Measurements from ENCODE around the gene KLHL25. TPM values are rescaled to one million over a fixed set of nuclear protein-coding genes. Genes with fewer than 3 reads are reported as not detected.

Gene KLHL25
- total and polyA plus RNA-seq, 2 of the 8 experiments (the other 6 are each of a cell fraction or from before 2014, with no cell fraction given) = 16.5 to 22.0 TPM

DNA sequence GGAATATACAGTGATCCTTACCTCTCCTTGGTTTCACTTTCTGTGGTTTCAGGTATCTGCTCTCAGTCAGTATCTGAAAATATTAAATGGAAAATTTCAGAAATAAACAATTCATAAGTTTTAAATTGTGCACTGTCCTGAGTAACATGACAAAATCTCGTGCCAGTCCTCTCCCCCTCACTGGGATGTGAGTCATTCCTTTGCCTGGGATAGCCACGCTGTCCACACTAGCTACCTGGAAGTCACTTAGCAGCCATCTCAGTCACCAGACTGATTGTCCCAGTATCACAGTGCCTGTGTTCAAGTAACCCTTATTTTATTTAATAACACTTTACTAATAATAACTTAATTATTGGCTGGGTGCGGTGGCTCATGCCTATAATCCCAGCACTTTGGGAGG is 15.3 kb upstream of the KLHL25 start:
- Histone ChIP-seq H3K23me2 (ENCODE audit: low read depth, low read length) (no peaks in the 10 kb centered on the region), H3K27me3 (replicated peaks in 1 of 4; ENCODE audit: control insufficient read depth in 3 of 4, extremely low read depth in 1 of 4, insufficient read depth in 3 of 4, low read length in 3 of 4) (no peaks in the 10 kb centered on the region), H3K56ac (replicated peaks; ENCODE audit: insufficient read length, low read depth, low read length) (no peak overlapping the region), H3K27ac (ENCODE audit: low read depth, low read length) (no peak overlapping the region), H2BK12ac (ENCODE audit: low read depth, low read length) (no peak overlapping the region), H4K8ac (ENCODE audit: extremely low read depth, insufficient read depth, low read length) (no peak overlapping the region), H3K4me1 (replicated peaks in 1 of 4; ENCODE audit: control insufficient read depth in 3 of 4, insufficient read depth in 4 of 4, low read length in 3 of 4) (no peaks in the 10 kb centered on the region), H3K9me3 (ENCODE audit: insufficient read depth in 2 of 2, low read depth in 1 of 2, low read length in 1 of 2) (no peaks in the 10 kb centered on the region), H4K91ac (replicated peaks; ENCODE audit: insufficient read length, low read length) (no peak overlapping the region), H2BK120ac (replicated peaks; ENCODE audit: low read depth, low read length) (no peak overlapping the region), H4K20me1 (replicated peaks in 1 of 2; ENCODE audit: control insufficient read depth in 1 of 2, insufficient read depth in 2 of 2, low read length in 2 of 2) (no peaks in the 10 kb centered on the region), H3K9ac (replicated peaks in 1 of 4; ENCODE audit: extremely low read depth in 1 of 4, low read depth in 3 of 4, low read length in 3 of 4) (no peak overlapping the region), H2AK5ac (ENCODE audit: low read depth, low read length) (no peak overlapping the region), H3K36me3 (ENCODE audit: control insufficient read depth in 2 of 4, insufficient read depth in 4 of 4, low read length in 3 of 4) (no peaks in the 10 kb centered on the region), H4K5ac (ENCODE audit: insufficient read length, low read depth, low read length) (no peak overlapping the region), H3K4ac (replicated peaks; ENCODE audit: insufficient read length, low read depth, low read length) (no peak overlapping the region), H2BK15ac (ENCODE audit: low read length) (no peak overlapping the region), H3K23ac (ENCODE audit: insufficient read length) (no peak overlapping the region), H3K14ac (ENCODE audit: insufficient read length) (no peak overlapping the region), H3K79me1 (ENCODE audit: low read depth, low read length) (no peaks in the 10 kb centered on the region), H2BK20ac (ENCODE audit: low read length) (no peak overlapping the region), H3K4me2 (ENCODE audit: insufficient read depth in 1 of 2, low read depth in 2 of 2, low read length in 2 of 2) (no peak overlapping the region), H2BK5ac (ENCODE audit: low read depth, low read length) (no peak overlapping the region), H3K4me3 (ENCODE audit: extremely low read depth in 1 of 4, insufficient read depth in 2 of 4, low read depth in 3 of 4, low read length in 4 of 4) (no peak overlapping the region), H3K79me2 (ENCODE audit: control insufficient read depth in 1 of 2, insufficient read depth in 2 of 2, low read length in 2 of 2) (no peaks in the 10 kb centered on the region), H2AFZ (ENCODE audit: low read length) (no peak overlapping the region), H3K18ac (ENCODE audit: extremely low read depth, low read length) (no peak overlapping the region)
- CTCF ChIA-PET (ENCODE audit: partially characterized antibody) = no interaction called here
- POLR2A ChIA-PET (ENCODE audit: partially characterized antibody) = no interaction called here
- FAIRE-seq (no peak), DNase-seq (ENCODE audit: low read depth in 1 of 2, low spot score in 2 of 2) (no peak)
- WGBS, 2 experiments (ENCODE audit: extremely low coverage in 1 of 2, insufficient coverage in 1 of 2, insufficient read length in 1 of 2, insufficient replicate concordance in 2 of 2, low coverage in 1 of 2, low lambda C conversion rate in 2 of 2, missing lambda C conversion rate in 1 of 2) = 96% methylated on average over 3 of the region's 3 CpGs; no CpG with 5 or more reads in 1 of the 2 experiments
- TF ChIP-seq ASH2L (IDR thresholded peaks at IDR 0.05; ENCODE audit: low read length) (no peak), GABPA (IDR thresholded peaks at IDR 0.05; ENCODE audit: borderline replicate concordance, insufficient read depth, low read length) (no peak)
